Uterus (tissue), 4 donors: ENCODE results near the gene SLCO2A1. TPM values are rescaled to one million over a fixed set of nuclear protein-coding genes. Genes with fewer than 3 reads are reported as not detected.

Source experiments
- DNase-seq, 2 donors: peaks; one replicate each; pipeline ENCODE4 v3.0.0-alpha.2; 2019 to 2020
- H3K27ac ChIP-seq, 2 donors: fragments of 200-600 bp; sonication (generic); 1 replicate in 1 of 2; 2 replicates in 1 of 2; pipeline ENCODE4 v1.5.1; 2016 to 2018
- H3K27me3 ChIP-seq, 2 donors: fragments of 200-600 bp; sonication (generic); one replicate each; pipeline ENCODE4 v1.5.1; 2018 to 2019; ENCODE audit warnings: control low read depth in 1 of 2
- H3K36me3 ChIP-seq, 2 donors: fragments of 200-600 bp; sonication (generic); one replicate each; pipeline ENCODE4 v1.5.1; 2019; ENCODE audit warnings: control low read depth in 1 of 2
- H3K4me1 ChIP-seq, 2 donors: fragments of 200-600 bp; sonication (generic); one replicate each; pipeline ENCODE4 v1.5.1; 2018 to 2019; ENCODE audit warnings: control low read depth in 1 of 2
- H3K4me3 ChIP-seq, 2 donors: fragments of 200-600 bp; sonication (generic); 1 replicate in 1 of 2; 2 replicates in 1 of 2; pipeline ENCODE4 v1.5.1; 2018 to 2019; ENCODE audit warnings: mild to moderate bottlenecking in 1 of 2
- H3K9me3 ChIP-seq, 2 donors: fragments of 200-600 bp; sonication (generic); one replicate each; pipeline ENCODE4 v1.5.1; 2019; ENCODE audit warnings: control low read depth in 1 of 2
- POLR2A ChIP-seq, 2 donors: fragments of 450-650 bp; IDR thresholded peaks; one replicate each; pipeline ENCODE4 v1.6.1; 2016; ENCODE audit warnings: antibody characterized with exemption in 2 of 2, mild to moderate bottlenecking in 1 of 2, moderate library complexity in 1 of 2
- intact Hi-C: fragments of 100-400 bp; cut with DNase I; formaldehyde crosslinking; loops from one replicate; pipeline ENCODE4 v1.15.1; 2023; ENCODE audit warnings: low total_unique reads
- total RNA-seq, 4 donors: library from RNA; depleted of rRNA in 3 of 4; stranded (reverse); fragments of >200 nt in 3 of 4; gene quantifications; one replicate each; pipeline versions ENCODE4 v1.1.0 to v1.2.4, GENCODE V29; 2014 to 2023
- TF ChIP-seq, protein P1 (sequence below), 4 experiments: fragments of 200-600 bp in 2 of 4; fragments of 450-650 bp in 2 of 4; sonication (generic) in 2 of 4; IDR thresholded peaks; one replicate each; pipeline ENCODE4 v1.5.1; 2016 to 2019; ENCODE audit warnings: antibody characterized with exemption in 4 of 4, mild to moderate bottlenecking in 2 of 4, moderate library complexity in 1 of 4
- donor health status: DM: yes; HTN: yes; CAD: no.

The SLCO2A1 gene
- total RNA-seq, 4 donors from 2014 or later, result 3.0 to 168 (median 79.6) TPM

GRCh38 chr3:134066158-134066541 lies 36.4 kb upstream of the SLCO2A1 start:
- H3K27ac ChIP-seq, result peak overlapping the region; percentile 15 to 42
- no peaks in the 10 kb centered on the region for H3K27me3 ChIP-seq
- no peaks in the 10 kb centered on the region for H3K4me1 ChIP-seq
- H3K9me3 ChIP-seq, result no peaks in the 10 kb centered on the region
- DNase-seq, result no peak
- no peak for TF ChIP-seq POLR2A (IDR thresholded peaks at IDR 0.05)
- H3K4me3 ChIP-seq, result no peak overlapping the region
- H3K36me3 ChIP-seq, result no peaks in the 10 kb centered on the region
- intact Hi-C loops, result no loop called here

DNA sequence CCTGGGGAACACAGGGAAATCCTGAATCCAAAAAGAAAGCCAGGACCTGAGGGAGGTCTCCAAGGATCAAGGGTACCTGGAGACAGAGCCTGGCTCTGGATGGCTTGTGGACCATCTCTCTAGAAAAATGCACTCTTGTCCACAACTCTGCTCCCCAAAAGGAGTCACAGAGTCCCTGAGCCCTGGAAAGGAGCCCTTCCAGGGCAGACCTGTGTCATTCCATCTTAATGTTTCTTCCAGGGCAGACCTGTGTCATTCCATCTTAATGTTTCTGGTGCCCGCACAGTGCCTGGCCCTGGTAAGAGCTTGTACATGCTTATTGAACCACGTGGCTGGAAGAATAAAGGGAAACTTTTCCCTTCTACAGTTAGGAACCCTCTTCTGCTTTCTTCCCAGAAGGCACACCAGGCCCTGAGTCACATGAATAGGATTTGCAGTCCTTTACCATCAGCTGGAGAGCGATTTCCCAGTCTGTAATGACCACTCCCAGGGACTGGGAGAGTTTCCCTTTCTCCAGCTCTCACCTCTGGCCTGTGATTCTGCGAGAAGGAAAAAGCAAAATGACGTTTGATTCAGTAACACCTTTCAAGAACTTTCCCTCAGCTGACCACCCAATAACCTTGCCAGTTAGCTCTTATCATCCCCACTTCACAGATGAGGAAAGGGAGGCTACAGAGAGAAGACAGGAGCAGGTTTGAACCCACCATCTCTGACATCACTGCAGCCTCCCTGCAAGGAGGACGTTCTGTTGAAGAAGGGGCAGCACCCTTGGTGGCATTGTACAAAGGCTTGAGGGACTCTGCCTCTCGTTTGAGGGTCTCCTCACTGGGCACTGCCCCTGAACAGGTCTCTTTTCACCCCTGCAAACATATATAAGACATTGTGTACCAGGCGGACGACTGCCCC lies 35.8 kb upstream of the SLCO2A1 start:
- Histone ChIP-seq H3K36me3 (no peaks in the 10 kb centered on the region), H3K4me3 (no peak overlapping the region), H3K9me3 (no peaks in the 10 kb centered on the region), H3K27ac (peak overlapping the region; percentile 15 to 42), H3K27me3 (no peaks in the 10 kb centered on the region), H3K4me1 (no peaks in the 10 kb centered on the region)
- intact Hi-C loops, result no loop called here
- no peak for DNase-seq
- TF ChIP-seq, protein P1, sequence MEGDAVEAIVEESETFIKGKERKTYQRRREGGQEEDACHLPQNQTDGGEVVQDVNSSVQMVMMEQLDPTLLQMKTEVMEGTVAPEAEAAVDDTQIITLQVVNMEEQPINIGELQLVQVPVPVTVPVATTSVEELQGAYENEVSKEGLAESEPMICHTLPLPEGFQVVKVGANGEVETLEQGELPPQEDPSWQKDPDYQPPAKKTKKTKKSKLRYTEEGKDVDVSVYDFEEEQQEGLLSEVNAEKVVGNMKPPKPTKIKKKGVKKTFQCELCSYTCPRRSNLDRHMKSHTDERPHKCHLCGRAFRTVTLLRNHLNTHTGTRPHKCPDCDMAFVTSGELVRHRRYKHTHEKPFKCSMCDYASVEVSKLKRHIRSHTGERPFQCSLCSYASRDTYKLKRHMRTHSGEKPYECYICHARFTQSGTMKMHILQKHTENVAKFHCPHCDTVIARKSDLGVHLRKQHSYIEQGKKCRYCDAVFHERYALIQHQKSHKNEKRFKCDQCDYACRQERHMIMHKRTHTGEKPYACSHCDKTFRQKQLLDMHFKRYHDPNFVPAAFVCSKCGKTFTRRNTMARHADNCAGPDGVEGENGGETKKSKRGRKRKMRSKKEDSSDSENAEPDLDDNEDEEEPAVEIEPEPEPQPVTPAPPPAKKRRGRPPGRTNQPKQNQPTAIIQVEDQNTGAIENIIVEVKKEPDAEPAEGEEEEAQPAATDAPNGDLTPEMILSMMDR (IDR thresholded peaks at IDR 0.05), result no peak
- no peak for TF ChIP-seq POLR2A (IDR thresholded peaks at IDR 0.05)

GRCh38 chr3:134064081-134064480 lies 34.4 kb upstream of the SLCO2A1 start:
- intact Hi-C loops, result no loop called here
- H3K9me3 ChIP-seq, result no peaks in the 10 kb centered on the region
- no peak overlapping the region for H3K4me3 ChIP-seq
- DNase-seq, result no peak
- TF ChIP-seq, protein P1 (IDR thresholded peaks at IDR 0.05), result no peak
- no peak for TF ChIP-seq POLR2A (IDR thresholded peaks at IDR 0.05)
- no peaks in the 10 kb centered on the region for H3K36me3 ChIP-seq
- no peaks in the 10 kb centered on the region for H3K4me1 ChIP-seq
- no peaks in the 10 kb centered on the region for H3K27me3 ChIP-seq
- H3K27ac ChIP-seq, result no peak overlapping the region

GRCh38 chr3:134061401-134061800 lies 31.7 kb upstream of the SLCO2A1 start:
- intact Hi-C loops, result no loop called here
- Histone ChIP-seq H3K36me3 (no peaks in the 10 kb centered on the region), H3K27ac (no peak overlapping the region), H3K27me3 (no peaks in the 10 kb centered on the region), H3K4me1 (no peaks in the 10 kb centered on the region), H3K4me3 (no peak overlapping the region), H3K9me3 (no peaks in the 10 kb centered on the region)
- no peak for DNase-seq
- TF ChIP-seq POLR2A (IDR thresholded peaks at IDR 0.05), result no peak
- TF ChIP-seq, protein P1 (IDR thresholded peaks at IDR 0.05), result no peak

DNA sequence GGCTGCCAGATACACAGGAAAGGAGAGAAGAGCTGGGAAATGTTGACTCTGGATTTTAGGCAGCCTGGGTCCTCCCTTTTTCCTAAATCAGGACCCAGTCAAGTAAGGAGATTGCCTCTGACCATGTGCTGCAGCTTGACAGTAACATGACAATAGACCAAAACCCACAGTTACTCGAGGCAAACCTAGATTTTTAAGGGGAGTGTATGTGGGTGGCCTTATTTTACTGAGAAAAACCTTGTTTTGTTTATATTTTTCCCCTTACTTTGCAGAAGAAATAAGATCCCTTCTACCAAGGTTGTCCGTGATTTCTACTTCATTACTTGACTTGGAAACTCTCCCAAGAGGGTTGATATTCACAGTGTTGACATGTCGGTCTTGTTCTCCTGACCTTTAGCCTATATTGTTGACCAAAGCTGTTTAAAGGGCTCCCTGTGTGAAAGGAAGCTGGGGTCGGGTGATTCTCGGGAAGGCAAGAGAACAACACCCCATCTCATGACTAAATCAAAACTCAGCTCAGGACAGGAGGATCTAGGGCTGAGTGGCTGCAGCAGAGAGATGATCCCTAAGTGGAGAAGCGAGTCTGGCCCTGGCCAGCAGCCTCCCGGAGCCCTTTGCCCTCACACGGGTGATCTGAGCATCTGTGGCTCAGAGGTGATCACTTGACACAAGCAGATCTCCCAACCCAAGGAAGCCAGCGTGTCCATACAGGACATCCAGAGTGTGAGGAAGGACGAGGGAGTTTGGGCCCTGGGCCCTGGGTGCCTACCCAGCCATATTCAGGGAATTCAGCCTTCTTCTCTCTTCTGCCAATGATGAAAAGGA lies 31.0 kb upstream of the SLCO2A1 start:
- no peak for DNase-seq
- Histone ChIP-seq H3K4me3 (no peak overlapping the region), H3K27ac (no peak overlapping the region), H3K36me3 (no peaks in the 10 kb centered on the region), H3K9me3 (no peaks in the 10 kb centered on the region), H3K4me1 (no peaks in the 10 kb centered on the region), H3K27me3 (no peaks in the 10 kb centered on the region)
- intact Hi-C loops, result no loop called here
- TF ChIP-seq POLR2A (IDR thresholded peaks at IDR 0.05), result no peak
- TF ChIP-seq, protein P1 (IDR thresholded peaks at IDR 0.05), result no peak
